OCI-LY3 (cell line): Measurements from ENCODE around the gene NFIB.

ENCODE experiments used
- H2AFZ ChIP-seq: fragments of 200-600, 300-600 bp; shearing (Covaris generic); 2 replicates; pipeline ENCODE4 v1.6.0; 2014; ENCODE audit warnings: antibody characterized with exemption, low read depth, low read length
- H3K27ac ChIP-seq: fragments of 200-600, 300-600 bp; sonication (generic); 2 replicates; pipeline ENCODE4 v1.5.1; 2014; ENCODE audit warnings: mild to moderate bottlenecking, low read length, moderate library complexity, mixed read lengths
- H3K27me3 ChIP-seq: fragments of 200-600, 300-600 bp; sonication (generic); 2 replicates; pipeline ENCODE4 v1.6.1; 2014; ENCODE audit warnings: low read depth, low read length, mixed read lengths
- H3K36me3 ChIP-seq: fragments of 200-600, 300-600 bp; sonication (generic); replicated peaks from 2 replicates; pipeline ENCODE3; 2014; ENCODE audit warnings: low read depth, low read length, mixed read lengths
- H3K4me1 ChIP-seq: fragments of 300-600, 200-600 bp; sonication (generic); 2 replicates; pipeline ENCODE4 v1.6.1; 2014; ENCODE audit warnings: low read length, mixed read lengths
- H3K4me2 ChIP-seq: fragments of 200-600, 300-600 bp; sonication (generic); 2 replicates; pipeline ENCODE4 v1.6.1; 2014; ENCODE audit warnings: low read length, mixed read lengths
- H3K4me3 ChIP-seq: fragments of 300-600, 200-600 bp; sonication (generic); 2 replicates; pipeline ENCODE4 v1.5.1; 2014; ENCODE audit warnings: antibody characterized with exemption, mild to moderate bottlenecking, low read length, moderate library complexity
- H3K79me2 ChIP-seq: fragments of 300-600, 200-600 bp; shearing (Covaris generic); 2 replicates; pipeline ENCODE4 v1.6.1; 2014; ENCODE audit warnings: mild to moderate bottlenecking, low read length, mixed read lengths
- H3K9ac ChIP-seq: fragments of 300-600, 200-600 bp; shearing (Covaris generic); 2 replicates; pipeline ENCODE4 v1.6.0; 2014; ENCODE audit warnings: mild to moderate bottlenecking, low read length, moderate library complexity
- H3K9me3 ChIP-seq: fragments of 200-600, 300-600 bp; shearing (Covaris generic); 2 replicates; pipeline ENCODE4 v1.6.1; 2014; ENCODE audit warnings: low read length, mixed read lengths; ENCODE audit not compliant: insufficient read depth
- H4K20me1 ChIP-seq: fragments of 200-600, 300-600 bp; sonication (generic); 2 replicates; pipeline ENCODE4 v1.6.1; 2016; ENCODE audit warnings: low read length, mixed read lengths; ENCODE audit not compliant: insufficient read depth
- CTCF ChIP-seq: fragments of 200-600, 300-600 bp; sonication (generic); IDR thresholded peaks from 2 replicates; pipeline ENCODE4 v1.5.1; 2014; ENCODE audit warnings: antibody characterized with exemption, low read length, low read depth
- EZH2phosphoT487 ChIP-seq: fragments of 200-600 bp; shearing (Covaris generic); IDR thresholded peaks from 2 replicates; pipeline ENCODE4 v1.6.1; 2018; ENCODE audit warnings: antibody characterized with exemption, mixed run types, low read depth

Gene NFIB

GRCh38 chr9:14077672-14078071, 236.3 kb downstream of the NFIB start:
- no peak overlapping the region for H3K4me2 ChIP-seq
- no peaks in the 10 kb centered on the region for H4K20me1 ChIP-seq
- no peaks in the 10 kb centered on the region for H3K9me3 ChIP-seq
- H3K79me2 ChIP-seq = no peaks in the 10 kb centered on the region
- H3K36me3 ChIP-seq = no peaks in the 10 kb centered on the region
- no peaks in the 10 kb centered on the region for H3K4me1 ChIP-seq
- no peak overlapping the region for H3K9ac ChIP-seq
- no peaks in the 10 kb centered on the region for H3K27me3 ChIP-seq
- H2AFZ ChIP-seq = no peak overlapping the region
- no peak overlapping the region for H3K4me3 ChIP-seq
- no peak overlapping the region for H3K27ac ChIP-seq
- no peak for TF ChIP-seq EZH2phosphoT487

DNA sequence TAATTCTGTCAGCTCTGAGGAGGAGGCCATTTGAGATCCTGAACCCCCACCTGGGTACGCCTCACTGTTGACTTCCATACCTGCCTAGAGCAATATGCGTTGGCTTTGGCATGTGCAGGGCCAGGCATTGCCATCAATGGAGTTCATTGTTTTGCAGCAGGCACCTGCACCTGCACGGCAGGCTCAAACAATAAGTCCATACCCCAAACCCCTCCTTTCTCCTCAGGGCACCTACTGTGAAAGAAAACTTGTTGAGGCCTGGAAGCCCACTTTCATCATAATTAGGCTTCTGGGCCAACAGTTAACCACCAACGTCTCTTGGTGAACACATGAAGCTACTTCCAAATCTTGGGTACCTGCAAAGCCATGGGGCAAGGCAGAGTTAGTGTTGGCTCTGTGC, 238.7 kb downstream of the NFIB start:
- no peaks in the 10 kb centered on the region for H3K36me3 ChIP-seq
- no peak overlapping the region for H2AFZ ChIP-seq
- TF ChIP-seq CTCF (no peak), EZH2phosphoT487 (no peak)
- H3K9me3 ChIP-seq = no peaks in the 10 kb centered on the region
- H4K20me1 ChIP-seq = no peaks in the 10 kb centered on the region
- H3K4me1 ChIP-seq = no peaks in the 10 kb centered on the region
- no peaks in the 10 kb centered on the region for H3K79me2 ChIP-seq
- no peak overlapping the region for H3K4me3 ChIP-seq
- no peak overlapping the region for H3K27ac ChIP-seq
- H3K4me2 ChIP-seq = no peak overlapping the region
- H3K9ac ChIP-seq = no peak overlapping the region
- no peaks in the 10 kb centered on the region for H3K27me3 ChIP-seq

GRCh38 chr9:14072850-14073249, 241.1 kb downstream of the NFIB start:
- Histone ChIP-seq H3K27me3 (no peaks in the 10 kb centered on the region), H3K4me1 (no peaks in the 10 kb centered on the region), H3K36me3 (no peaks in the 10 kb centered on the region), H3K4me3 (no peak overlapping the region), H3K9me3 (no peaks in the 10 kb centered on the region), H3K79me2 (no peaks in the 10 kb centered on the region), H3K4me2 (no peak overlapping the region), H4K20me1 (no peaks in the 10 kb centered on the region), H3K27ac (no peak overlapping the region), H2AFZ (no peak overlapping the region), H3K9ac (no peak overlapping the region)
- TF ChIP-seq CTCF (no peak), EZH2phosphoT487 (no peak)

GRCh38 chr9:14071484-14071883, 242.5 kb downstream of the NFIB start:
- Histone ChIP-seq H3K9me3 (no peaks in the 10 kb centered on the region), H3K4me2 (no peak overlapping the region), H3K9ac (no peak overlapping the region), H4K20me1 (no peaks in the 10 kb centered on the region), H2AFZ (no peak overlapping the region), H3K4me1 (no peaks in the 10 kb centered on the region), H3K4me3 (no peak overlapping the region), H3K27me3 (no peaks in the 10 kb centered on the region), H3K36me3 (no peaks in the 10 kb centered on the region), H3K79me2 (no peaks in the 10 kb centered on the region), H3K27ac (no peak overlapping the region)
- TF ChIP-seq CTCF (no peak), EZH2phosphoT487 (no peak)

DNA sequence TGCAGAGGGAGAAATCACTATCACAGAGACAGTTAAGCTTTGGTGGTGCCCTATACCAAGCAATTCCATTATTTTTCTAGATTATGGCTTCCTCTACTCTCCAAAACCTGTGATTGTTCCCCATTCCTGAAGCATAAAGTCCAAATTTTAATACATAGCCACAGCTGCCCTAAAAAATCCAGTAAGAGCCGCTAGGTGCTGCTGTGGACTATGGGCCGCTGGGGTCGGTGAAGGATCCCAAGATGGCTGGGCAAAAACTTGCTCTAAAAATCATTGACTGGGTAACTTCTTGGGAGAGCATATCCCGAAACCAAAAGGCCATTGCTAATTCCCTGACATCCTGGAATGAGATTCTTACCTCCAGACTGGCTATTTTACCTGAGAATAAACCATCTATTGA, 245.3 kb downstream of the NFIB start:
- Histone ChIP-seq H3K4me2 (no peak overlapping the region), H3K4me3 (no peak overlapping the region), H4K20me1 (no peaks in the 10 kb centered on the region), H3K9ac (no peak overlapping the region), H3K4me1 (no peaks in the 10 kb centered on the region), H3K79me2 (no peaks in the 10 kb centered on the region), H3K36me3 (no peaks in the 10 kb centered on the region), H3K27me3 (0 out of 2 replicates have a peak, but pooled peaks cover 2% of the 10 kb centered on the region), H3K9me3 (no peaks in the 10 kb centered on the region), H3K27ac (no peak overlapping the region), H2AFZ (no peak overlapping the region)
- no peak for TF ChIP-seq CTCF
- no peak for TF ChIP-seq EZH2phosphoT487
